HG02623 (cell line): Measurements from ENCODE around the gene PIK3AP1.

Source experiments
- ATAC-seq: cut with Tn5 transposase; IDR thresholded peaks from one replicate; pipeline ENCODE4 v1.9.1; 2021; ENCODE audit warnings: moderate library complexity; ENCODE audit not compliant: unreplicated experiment

The PIK3AP1 gene

DNA sequence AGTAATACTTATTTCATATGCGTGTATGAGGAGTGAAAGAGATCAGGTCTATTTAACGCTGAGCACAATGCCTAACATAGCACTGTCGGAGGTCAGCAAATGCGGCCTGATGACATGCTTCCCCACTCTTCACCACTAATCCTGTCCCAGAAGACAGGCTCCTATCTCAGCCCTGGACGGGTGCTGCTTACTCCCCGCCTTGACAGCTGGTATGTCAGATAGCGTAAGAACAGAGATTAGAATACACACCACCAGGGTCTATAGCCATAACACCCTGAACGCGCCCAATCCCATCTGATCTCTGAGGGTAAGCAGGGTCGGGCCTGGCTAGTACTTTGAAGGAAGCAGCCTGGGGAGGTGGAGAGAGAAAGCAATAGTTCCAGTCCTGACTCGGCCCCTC is 101.2 kb downstream of the PIK3AP1 start:
- no peak for ATAC-seq

- no peak for ATAC-seq
Measured at GRCh38 chr10:96618653-96619052, 101.7 kb downstream of the PIK3AP1 start.

DNA sequence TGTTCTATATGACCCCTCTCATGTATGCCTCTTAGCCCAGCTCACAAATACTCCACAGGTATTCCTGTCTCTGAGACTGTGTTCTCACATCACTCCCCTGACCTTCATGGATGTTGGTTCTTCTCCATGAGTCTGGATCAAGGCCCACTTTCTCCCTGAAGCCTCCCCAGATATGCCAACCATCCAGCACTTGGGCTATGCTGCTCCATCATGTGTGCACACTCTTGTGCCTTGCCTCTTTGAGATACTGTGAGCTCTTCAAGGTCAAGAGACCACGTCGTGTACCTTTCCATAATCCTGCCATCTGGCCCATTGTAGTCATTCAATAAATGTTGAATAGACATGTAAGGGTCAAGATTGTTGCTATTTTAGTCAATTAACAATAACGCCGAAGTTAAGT is 103.4 kb downstream of the PIK3AP1 start:
- ATAC-seq: no peak

DNA sequence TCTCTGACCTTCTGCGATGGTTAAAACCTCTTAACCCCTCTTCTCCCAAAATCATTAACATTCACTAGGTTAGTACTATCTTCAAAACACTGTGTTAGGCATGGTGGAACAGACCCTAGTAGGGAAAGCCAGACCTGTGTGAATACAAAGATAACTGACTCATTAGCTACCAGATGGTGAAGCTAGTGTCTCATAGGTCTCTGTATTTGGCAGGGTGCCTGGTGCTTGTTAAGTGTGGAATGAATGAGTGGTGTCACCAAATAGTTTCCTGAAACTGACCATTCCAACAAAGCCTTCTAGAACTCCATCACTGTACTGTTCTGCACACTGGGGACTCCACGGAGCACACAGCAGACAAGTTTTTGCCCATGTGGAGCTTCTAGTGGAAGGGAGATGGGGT is 105.8 kb downstream of the PIK3AP1 start:
- no peak for ATAC-seq

DNA sequence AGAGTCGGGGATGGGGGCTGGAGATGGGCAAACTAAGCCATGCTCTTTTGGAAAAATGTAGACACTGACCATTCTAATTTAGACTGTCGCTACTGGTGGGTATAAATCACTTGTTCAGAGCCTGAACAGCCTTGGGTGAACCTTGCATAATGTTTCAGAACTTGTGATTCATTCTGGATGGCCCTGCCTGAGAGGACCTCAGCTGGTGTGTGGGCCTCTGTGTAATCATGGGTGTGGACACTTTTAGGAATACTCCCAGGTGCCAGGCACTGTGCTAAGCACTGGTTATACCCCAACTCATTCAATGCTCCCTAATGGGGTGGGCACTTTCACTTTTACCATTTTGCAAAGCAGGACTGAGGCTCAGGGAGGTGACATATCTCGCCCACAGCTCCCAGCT is 106.7 kb downstream of the PIK3AP1 start:
- ATAC-seq: no peak

DNA sequence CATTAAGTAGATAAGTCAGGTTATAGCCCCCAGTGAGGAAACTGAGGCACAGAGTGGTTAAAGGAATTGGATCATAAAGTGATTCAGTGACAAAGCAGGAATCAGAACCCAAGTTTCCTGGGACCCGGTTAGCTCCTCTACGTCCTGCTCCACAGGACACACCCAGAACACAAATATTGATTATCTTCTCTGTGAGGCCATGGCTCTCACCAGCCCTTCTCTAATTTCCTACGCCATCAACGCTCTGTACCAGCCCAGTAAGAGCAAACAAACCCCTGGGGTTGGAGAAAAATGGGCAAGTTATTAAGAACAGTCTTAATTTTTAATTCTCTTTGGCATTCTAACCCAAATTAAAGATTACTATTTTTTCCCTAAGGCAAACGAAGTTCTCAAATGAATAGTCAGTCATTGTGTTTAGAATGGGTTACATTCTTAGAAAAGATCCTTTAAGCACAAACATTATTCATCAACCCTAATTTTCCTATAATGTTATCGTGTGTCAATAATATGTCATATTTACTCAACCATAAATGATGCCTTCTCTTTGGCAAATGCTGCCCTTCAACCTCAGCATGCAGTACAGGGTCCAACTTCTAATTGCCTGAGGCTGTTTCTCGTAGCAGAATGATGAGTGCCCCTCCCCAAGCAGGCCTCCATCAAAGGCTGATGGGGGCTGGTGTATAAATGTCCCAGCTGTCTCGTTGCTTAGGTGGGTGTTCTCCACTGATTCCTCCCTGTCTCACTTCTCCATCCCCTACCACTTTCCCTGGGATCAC is 108.1 kb downstream of the PIK3AP1 start:
- ATAC-seq: no peak

GRCh38 chr10:96610817-96611216 is 109.5 kb downstream of the PIK3AP1 start:
- no peak for ATAC-seq

DNA sequence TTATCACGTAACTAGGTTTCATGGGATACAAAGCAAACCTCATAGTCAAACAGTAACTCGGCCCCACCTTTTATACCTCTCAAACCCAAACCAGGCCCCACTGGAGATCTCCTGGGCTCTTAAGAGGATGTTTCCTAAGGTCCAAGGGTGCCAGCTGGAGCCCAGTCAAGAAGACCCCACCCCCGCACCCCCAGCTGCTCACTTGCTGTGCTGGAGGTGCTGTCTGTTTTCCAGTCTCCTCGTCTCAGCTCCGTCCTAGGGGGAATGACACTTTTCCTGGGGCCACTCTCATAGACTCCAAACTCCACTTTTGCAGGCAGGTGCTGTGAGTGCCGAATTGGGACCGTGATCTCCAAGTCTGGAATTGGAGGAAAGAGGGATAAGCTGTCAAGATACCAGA is 110.8 kb downstream of the PIK3AP1 start:
- no peak for ATAC-seq

DNA sequence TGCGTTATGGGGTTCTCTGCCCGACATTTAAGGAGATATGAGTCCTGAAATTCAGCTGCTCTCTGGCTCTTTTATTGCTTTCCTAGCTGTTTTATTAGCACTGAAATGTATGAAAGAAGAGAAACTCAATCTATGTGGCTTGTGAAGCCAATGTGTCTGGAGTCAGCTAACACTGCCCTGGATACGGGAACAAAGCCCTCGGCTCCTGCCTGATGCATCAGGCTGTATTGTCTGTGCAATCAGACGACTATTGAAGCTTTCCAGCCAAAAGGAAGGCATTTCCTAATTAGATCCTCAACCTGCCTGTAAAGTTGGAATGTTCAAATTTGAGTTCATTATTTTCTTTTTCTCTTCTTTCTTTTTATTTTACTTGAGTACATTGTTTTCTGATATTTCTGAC is 111.5 kb downstream of the PIK3AP1 start:
- no peak for ATAC-seq

DNA sequence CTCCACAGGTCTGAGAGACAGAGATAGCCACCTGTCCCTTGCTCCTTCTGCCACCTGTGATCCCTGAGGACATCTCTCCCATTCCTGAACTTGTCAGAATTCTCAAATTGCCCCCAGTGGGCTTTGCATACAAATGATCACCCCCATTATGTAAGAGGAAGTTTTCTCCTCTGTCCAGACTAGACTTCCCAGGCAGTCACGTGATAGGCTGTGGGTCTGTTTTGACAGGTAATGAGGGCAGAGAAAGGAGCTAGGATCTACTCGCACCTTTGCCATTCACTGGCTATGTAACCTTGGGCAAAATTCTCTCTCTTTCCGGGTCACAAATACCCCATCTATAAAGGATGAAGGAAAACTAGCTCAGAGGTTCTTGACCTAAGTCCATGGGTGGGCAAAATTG is 112.1 kb downstream of the PIK3AP1 start:
- no peak for ATAC-seq

DNA sequence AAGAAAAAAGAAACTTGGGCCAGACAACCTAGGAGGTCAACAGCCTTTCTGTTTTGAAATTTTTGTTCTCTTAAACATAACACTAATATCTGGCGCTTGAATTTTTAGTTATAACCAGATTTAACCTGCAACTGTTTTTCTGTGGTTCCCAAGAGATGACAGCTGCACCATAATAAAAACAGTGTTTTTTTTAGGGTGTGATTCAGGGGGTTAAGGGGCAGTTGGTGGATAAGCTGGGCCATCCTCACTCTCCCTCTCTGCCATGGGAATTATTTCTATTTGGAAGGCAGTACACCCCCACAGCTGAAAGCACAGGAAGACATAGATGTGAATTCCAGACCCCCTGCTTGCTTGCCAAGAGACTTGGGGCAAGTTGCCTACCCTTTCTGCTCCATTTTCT is 113.4 kb downstream of the PIK3AP1 start:
- no peak for ATAC-seq

DNA sequence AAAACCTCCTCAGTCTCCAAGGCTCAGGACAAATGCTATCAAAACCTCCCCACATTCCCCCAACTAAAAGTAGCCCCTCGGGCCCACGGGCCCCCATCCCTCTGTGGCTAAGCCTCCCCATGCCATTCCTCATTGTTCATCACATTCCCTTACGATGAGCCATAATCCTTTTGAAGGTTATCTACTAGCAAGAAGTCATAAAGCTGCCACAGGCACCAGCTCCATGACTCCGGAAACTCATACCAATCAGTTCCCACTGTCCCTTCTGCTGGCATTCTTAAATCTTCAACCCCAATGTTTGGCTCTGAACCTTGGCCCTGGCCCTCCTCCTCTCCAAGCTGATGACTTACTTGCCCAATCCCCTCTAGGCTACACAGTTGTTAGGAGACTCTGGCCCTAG is 114.1 kb downstream of the PIK3AP1 start:
- ATAC-seq: no peak

GRCh38 chr10:96600337-96600736 is 120.0 kb downstream of the PIK3AP1 start:
- ATAC-seq: no peak

DNA sequence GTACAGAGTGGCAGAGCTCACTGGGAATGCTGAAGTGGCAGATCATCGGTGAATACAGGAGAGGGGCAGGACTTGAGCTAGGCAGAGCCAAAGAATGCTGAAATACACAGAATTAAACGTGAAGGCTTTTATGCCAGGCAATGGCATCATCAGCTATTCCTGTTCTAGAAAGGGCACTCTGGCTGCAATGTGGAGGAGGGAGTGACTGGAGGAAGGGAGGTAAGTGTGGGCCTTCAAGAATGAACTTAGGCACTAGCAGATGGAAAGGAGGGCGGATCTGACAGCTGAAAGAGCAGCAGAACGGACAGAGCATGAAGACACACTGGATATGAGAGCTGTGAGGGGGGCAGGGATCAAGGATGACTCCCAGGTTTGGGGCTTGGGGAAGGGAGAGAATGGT is 121.5 kb downstream of the PIK3AP1 start:
- ATAC-seq: no peak

GRCh38 chr10:96596422-96597407 is 123.6 kb downstream of the PIK3AP1 start:
- no peak for ATAC-seq

DNA sequence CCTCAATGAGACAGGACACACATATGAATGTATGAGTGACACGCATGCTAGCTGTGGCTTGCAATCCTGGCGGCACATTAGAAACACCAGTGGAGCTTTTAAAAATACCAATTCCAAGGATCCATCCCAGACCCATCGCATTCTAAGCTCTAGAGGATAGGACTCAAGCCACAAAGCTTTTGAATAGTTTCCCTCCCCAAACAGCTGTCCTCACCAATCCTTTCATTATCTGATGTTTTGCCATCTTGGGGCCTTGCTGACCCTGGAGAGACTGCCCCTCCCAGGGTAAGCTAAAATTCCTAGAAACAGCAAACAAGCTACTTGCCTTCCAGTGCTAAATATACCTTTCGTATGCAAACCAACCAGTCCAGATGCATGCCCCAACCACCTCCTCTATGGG is 124.6 kb downstream of the PIK3AP1 start:
- ATAC-seq: no peak

- ATAC-seq: no peak
Measured at GRCh38 chr10:96591946-96592345, 128.4 kb downstream of the PIK3AP1 start.

- ATAC-seq: peak; percentile 35
Measured at GRCh38 chr10:96588616-96589419, 131.5 kb downstream of the PIK3AP1 start.

DNA sequence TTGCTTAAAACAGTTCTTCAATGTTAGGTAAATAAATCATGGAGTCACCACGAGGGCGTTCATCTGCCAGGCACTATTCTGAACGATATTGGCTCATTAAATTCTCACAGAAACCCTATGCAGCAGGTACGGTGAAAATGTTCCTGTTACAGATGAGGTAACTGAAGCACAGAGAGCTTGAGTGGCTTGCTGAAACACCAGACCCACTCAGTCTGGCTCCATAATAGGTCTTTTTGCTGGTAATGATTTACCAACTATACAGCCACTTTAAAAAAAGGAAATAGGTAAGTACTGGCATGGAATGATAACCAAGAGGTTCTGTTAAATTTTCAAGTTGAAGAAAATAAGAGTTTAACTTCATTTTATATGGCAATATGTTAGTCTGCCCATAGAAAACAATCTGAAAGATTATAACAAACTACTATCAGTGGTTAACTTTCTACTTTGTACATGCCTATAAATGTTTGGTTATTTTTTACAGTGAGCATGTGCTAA is 132.2 kb downstream of the PIK3AP1 start:
- ATAC-seq: no peak

DNA sequence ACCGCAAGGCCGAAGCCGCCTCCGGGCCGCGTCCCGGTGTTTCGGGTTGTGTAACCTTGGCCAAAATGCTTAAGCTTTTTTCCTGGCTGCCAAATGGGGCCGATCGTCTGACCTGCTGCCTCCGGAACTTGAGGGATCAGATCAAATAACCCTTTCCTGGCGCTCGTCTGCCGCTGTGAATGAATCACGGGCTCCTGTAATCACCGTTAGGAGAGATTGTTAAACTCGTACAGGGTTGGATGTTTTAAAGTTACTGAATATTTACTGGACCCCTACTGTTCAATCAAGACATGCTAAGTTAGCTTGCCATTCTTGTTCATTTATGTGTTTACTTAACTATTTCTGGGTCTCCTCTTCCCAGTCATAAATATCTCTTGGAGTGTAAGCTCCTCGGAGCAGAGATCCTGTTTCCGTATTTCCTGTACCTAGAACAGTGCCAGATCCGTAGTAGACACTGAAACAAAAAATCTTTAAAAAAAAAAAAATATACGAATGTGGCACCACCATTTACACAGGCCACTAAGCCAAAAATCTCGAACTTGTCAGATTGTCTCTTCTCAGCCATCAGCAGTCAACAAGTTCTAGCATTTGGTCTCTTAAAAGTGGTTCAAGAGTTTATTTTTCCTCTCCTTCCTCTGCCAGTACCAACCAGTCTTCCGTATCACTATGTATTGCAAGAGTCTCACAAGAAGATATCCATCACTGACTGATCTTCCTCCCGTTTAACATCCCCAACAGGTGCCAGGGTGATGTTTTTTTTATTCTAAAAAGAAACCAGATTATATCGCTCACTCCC is 132.9 kb downstream of the PIK3AP1 start:
- peak; percentile 1 for ATAC-seq
